ENCODE results near the gene PEX16.

Gene PEX16

GRCh38 chr11:45876401-45876800 is 41.3 kb downstream of the PEX16 start:
- DNase-seq (ENCODE audit: low read depth) = no peak

GRCh38 chr11:45872651-45873356 is 44.9 kb downstream of the PEX16 start:
- DNase-seq (ENCODE audit: low read depth) = no peak

GRCh38 chr11:45871638-45872037 is 46.0 kb downstream of the PEX16 start:
- no peak for DNase-seq (ENCODE audit: low read depth)

- DNase-seq (ENCODE audit: low read depth) = no peak
Observed at GRCh38 chr11:45870706-45871105, 47.0 kb downstream of the PEX16 start.

- DNase-seq (ENCODE audit: low read depth) = no peak
Observed at GRCh38 chr11:45869551-45869950, 48.1 kb downstream of the PEX16 start.

- DNase-seq (ENCODE audit: low read depth) = no peak
Observed at GRCh38 chr11:45864041-45864440, 53.6 kb downstream of the PEX16 start.

GRCh38 chr11:45860764-45861510 is 56.7 kb downstream of the PEX16 start:
- no peak for DNase-seq (ENCODE audit: low read depth)

GRCh38 chr11:45860348-45860747 is 57.3 kb downstream of the PEX16 start:
- no peak for DNase-seq (ENCODE audit: low read depth)

Measured in stimulated activated CD8-positive, alpha-beta memory T cell treated with anti-CD3 and anti-CD28 coated beads, Interleukin-12 subunit alpha, Interleukin-12 subunit beta, amount 100 ng/mL, for 4 hours (primary cell).